Measurements from ENCODE around the gene FMN2.
A peak's percentile ranks its signal among the peaks of the same experiment; 100 is the strongest.

The FMN2 gene

DNA sequence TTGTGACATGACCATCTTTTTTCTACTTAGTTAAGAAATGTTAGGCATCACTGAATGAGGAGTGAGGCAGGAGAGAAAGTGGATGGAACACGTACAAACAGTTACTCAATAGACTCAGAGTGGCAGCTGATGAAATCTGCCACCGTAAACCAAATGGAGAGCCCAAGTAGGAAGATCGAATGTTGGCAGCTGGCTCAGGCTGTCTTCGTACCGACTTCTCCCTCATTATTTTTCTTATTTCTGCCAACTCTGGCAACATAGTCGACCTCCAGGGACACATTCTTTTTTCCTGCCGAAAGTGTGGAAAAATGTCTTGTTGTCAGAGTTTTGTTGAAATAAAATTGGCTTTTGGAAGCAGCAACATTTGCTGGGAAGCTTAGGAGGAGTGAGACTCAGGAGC, 377.0 kb downstream of the FMN2 start:
- H3K4me2 ChIP-seq, result no peak overlapping the region
- H3K4me1 ChIP-seq (ENCODE audit: low read depth, poor library complexity, severe bottlenecking), result peaks cover 36% of the 10 kb centered on the region
- H4K20me1 ChIP-seq (ENCODE audit: insufficient read depth), result no peaks in the 10 kb centered on the region
- H3K4me3 ChIP-seq (IDR thresholded peaks at IDR 0.05; ENCODE audit: insufficient read depth, low read depth, low read length), result no peak overlapping the region
- H3K9ac ChIP-seq, result no peak overlapping the region
- TF ChIP-seq, protein P1, sequence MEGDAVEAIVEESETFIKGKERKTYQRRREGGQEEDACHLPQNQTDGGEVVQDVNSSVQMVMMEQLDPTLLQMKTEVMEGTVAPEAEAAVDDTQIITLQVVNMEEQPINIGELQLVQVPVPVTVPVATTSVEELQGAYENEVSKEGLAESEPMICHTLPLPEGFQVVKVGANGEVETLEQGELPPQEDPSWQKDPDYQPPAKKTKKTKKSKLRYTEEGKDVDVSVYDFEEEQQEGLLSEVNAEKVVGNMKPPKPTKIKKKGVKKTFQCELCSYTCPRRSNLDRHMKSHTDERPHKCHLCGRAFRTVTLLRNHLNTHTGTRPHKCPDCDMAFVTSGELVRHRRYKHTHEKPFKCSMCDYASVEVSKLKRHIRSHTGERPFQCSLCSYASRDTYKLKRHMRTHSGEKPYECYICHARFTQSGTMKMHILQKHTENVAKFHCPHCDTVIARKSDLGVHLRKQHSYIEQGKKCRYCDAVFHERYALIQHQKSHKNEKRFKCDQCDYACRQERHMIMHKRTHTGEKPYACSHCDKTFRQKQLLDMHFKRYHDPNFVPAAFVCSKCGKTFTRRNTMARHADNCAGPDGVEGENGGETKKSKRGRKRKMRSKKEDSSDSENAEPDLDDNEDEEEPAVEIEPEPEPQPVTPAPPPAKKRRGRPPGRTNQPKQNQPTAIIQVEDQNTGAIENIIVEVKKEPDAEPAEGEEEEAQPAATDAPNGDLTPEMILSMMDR (conservative IDR thresholded peaks at IDR 0.05; ENCODE audit: low read depth, low read length), result no peak
- H3K36me3 ChIP-seq (ENCODE audit: insufficient read depth), result no peaks in the 10 kb centered on the region
- no peak overlapping the region for H3K27ac ChIP-seq
- H2AFZ ChIP-seq (ENCODE audit: low read depth), result no peak overlapping the region
- H3K79me2 ChIP-seq (ENCODE audit: insufficient read depth, low read depth), result no peaks in the 10 kb centered on the region
- no peaks in the 10 kb centered on the region for H3K27me3 ChIP-seq (ENCODE audit: insufficient read depth, low read depth)

DNA sequence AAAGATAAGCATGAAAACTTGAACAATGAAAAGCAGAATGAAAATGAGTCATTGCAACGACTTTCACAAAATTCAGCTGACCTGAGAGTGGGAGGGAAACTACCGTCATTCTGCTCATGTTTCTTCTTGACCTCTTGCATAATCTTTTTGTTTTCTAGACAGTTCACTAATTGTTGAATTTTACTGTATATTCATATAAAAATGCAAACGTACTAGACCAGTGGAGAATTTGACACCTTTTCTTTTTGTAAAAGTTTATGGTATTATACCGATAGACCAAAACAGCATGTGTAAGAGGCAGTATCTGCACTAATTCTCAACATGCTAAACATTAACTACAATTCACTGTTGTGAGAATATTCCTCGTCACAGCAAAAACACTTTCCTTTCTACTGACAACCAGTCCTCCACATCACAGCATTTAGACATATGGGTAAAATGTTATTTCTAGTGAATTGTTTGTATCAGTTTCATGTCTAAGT, 382.5 kb downstream of the FMN2 start:
- Histone ChIP-seq H3K4me2 (peak overlapping the region; percentile 44), H3K4me1 (ENCODE audit: low read depth, poor library complexity, severe bottlenecking) (peaks cover 19% of the 10 kb centered on the region), H2AFZ (ENCODE audit: low read depth) (no peak overlapping the region), H3K79me2 (ENCODE audit: insufficient read depth, low read depth) (no peaks in the 10 kb centered on the region), H3K36me3 (ENCODE audit: insufficient read depth) (no peaks in the 10 kb centered on the region), H3K9ac (no peak overlapping the region), H4K20me1 (ENCODE audit: insufficient read depth) (no peaks in the 10 kb centered on the region), H3K27ac (no peak overlapping the region), H3K27me3 (ENCODE audit: insufficient read depth, low read depth) (no peaks in the 10 kb centered on the region), H3K4me3 (IDR thresholded peaks at IDR 0.05; ENCODE audit: insufficient read depth, low read depth, low read length) (no peak overlapping the region)
- TF ChIP-seq, protein P1 (conservative IDR thresholded peaks at IDR 0.05; ENCODE audit: low read depth, low read length), result no peak

DNA sequence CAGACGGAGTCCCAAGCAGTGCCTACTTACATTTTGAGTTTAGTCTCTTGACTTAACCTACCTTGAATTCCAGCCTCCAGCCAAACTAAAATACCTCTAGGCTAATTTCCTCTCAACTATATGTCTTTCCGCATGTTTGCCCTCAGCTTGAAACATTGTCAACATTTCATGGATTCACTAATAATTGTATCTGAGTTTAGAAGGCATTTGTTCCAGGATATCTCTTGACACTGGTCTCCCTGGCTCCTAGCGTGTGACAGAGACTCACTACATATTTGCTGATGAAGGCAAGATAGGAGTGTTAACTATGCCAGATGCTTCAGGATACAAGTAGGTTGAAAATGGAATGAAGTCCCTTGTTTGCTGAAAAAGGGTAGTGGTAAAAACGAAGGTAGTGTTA, 384.1 kb downstream of the FMN2 start:
- Histone ChIP-seq H3K79me2 (ENCODE audit: insufficient read depth, low read depth) (no peaks in the 10 kb centered on the region), H2AFZ (ENCODE audit: low read depth) (no peak overlapping the region), H3K27ac (no peak overlapping the region), H3K27me3 (ENCODE audit: insufficient read depth, low read depth) (no peaks in the 10 kb centered on the region), H3K9ac (no peak overlapping the region), H4K20me1 (ENCODE audit: insufficient read depth) (no peaks in the 10 kb centered on the region), H3K4me1 (ENCODE audit: low read depth, poor library complexity, severe bottlenecking) (peaks cover 19% of the 10 kb centered on the region), H3K4me2 (no peak overlapping the region), H3K36me3 (ENCODE audit: insufficient read depth) (no peaks in the 10 kb centered on the region), H3K4me3 (IDR thresholded peaks at IDR 0.05; ENCODE audit: insufficient read depth, low read depth, low read length) (no peak overlapping the region)
- TF ChIP-seq, protein P1 (conservative IDR thresholded peaks at IDR 0.05; ENCODE audit: low read depth, low read length), result no peak

DNA sequence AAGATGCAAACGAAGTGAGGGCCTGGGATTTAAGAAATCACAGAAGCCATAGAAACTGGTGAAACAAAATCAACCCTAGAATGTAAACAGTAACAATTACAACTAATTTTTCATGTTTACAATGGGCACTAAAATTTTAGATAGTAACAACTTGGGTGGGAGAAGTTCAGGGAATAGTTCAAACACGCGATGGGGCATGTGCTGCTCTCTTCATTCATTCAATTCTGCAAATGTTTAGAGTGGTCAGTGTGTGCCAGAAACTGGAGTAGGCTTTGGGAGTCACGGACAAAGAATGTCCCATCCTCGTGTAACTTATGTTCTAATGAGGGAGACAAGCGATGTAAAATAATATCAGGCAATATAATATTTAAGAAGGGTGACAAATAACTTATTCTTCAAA, 386.9 kb downstream of the FMN2 start:
- Histone ChIP-seq H3K4me1 (ENCODE audit: low read depth, poor library complexity, severe bottlenecking) (peaks cover 15% of the 10 kb centered on the region), H3K4me3 (IDR thresholded peaks at IDR 0.05; ENCODE audit: insufficient read depth, low read depth, low read length) (no peak overlapping the region), H3K27ac (no peak overlapping the region), H3K27me3 (ENCODE audit: insufficient read depth, low read depth) (no peaks in the 10 kb centered on the region), H3K36me3 (ENCODE audit: insufficient read depth) (no peaks in the 10 kb centered on the region), H3K79me2 (ENCODE audit: insufficient read depth, low read depth) (no peaks in the 10 kb centered on the region), H3K4me2 (no peak overlapping the region), H3K9ac (no peak overlapping the region), H4K20me1 (ENCODE audit: insufficient read depth) (no peaks in the 10 kb centered on the region), H2AFZ (ENCODE audit: low read depth) (no peak overlapping the region)
- TF ChIP-seq, protein P1 (conservative IDR thresholded peaks at IDR 0.05; ENCODE audit: low read depth, low read length), result no peak
